NCI-H446 (cell line): ENCODE data around the gene ZNF174.
A peak's percentile ranks its signal among the peaks of the same experiment; 100 is the strongest.

Experiments
- DNase-seq, 2 experiments: peaks; one replicate each; lab custom pipeline; 2025; lab: John Stamatoyannopoulos, UW

ZNF174 gene

GRCh38 chr16:3443108-3444031 lies 42.4 kb downstream of the ZNF174 start, which contains the start of the genes NAA60 and ZNF597:
NAA60 (plus strand) TSS chr16:3443680; CDS start chr16:3476228, 32,548 bp downstream.
ZNF597 (minus strand) TSS chr16:3443504; CDS start chr16:3443153, 351 bp downstream.
- peak; percentile 64 to 92 for DNase-seq

- peak; percentile 33 to 67 for DNase-seq
Observed at GRCh38 chr16:3444032-3444388, 43.0 kb downstream of the ZNF174 start.

GRCh38 chr16:3454093-3454492 lies 53.1 kb downstream of the ZNF174 start:
- DNase-seq = no peak

- no peak for DNase-seq
Observed at GRCh38 chr16:3454631-3455147, 53.7 kb downstream of the ZNF174 start.

GRCh38 chr16:3457434-3458252 lies 56.6 kb downstream of the ZNF174 start:
- peak; percentile 90 to 93 for DNase-seq

- no peak for DNase-seq
Observed at GRCh38 chr16:3458278-3458851, 57.4 kb downstream of the ZNF174 start.

- DNase-seq = no peak
Observed at GRCh38 chr16:3458852-3459361, 57.9 kb downstream of the ZNF174 start.
